Lung microvascular endothelial cell (primary cell): ENCODE measurements around the gene MTHFD2. TPM values are rescaled to one million over a fixed set of nuclear protein-coding genes. Genes with fewer than 3 reads are reported as not detected.
A peak's percentile ranks its signal among the peaks of the same experiment; 100 is the strongest.
"Not testable (repeated sequence)": the region's sequence is repeated elsewhere in the genome, so short reads cannot be mapped to it uniquely, and the experiment has no call there.

Experiments
- DNase-seq, 2 donors: peaks; one replicate each; pipeline versions ENCODE4 v3.0.0 to v3.0.0-alpha.2; 2010; ENCODE audit warnings: low read depth in 2 of 2
- total RNA-seq: library from RNA; depleted of rRNA; stranded (reverse); fragments of >200 nt; gene quantifications from 2 replicates; pipeline ENCODE4 v1.2.1, GENCODE V29; 2014

Gene MTHFD2
- total RNA-seq, result 39.9 and 84.5 TPM in 2 replicates

GRCh38 chr2:74198461-74199274, at the start of gene MTHFD2:
Gene MTHFD2, plus strand, starts transcription at chr2:74198615. Its CDS starts 27 bp downstream, at chr2:74198642.
- DNase-seq, result peak; percentile 94 to 97

- DNase-seq, result no peak
Observed at GRCh38 chr2:74149247-74149525, 49.2 kb upstream of the MTHFD2 start.

- DNase-seq, result no peak
Observed at GRCh38 chr2:74149570-74150319, 48.7 kb upstream of the MTHFD2 start.

GRCh38 chr2:74152954-74153353, 45.5 kb upstream of the MTHFD2 start:
- no peak for DNase-seq

GRCh38 chr2:74155830-74156229, 42.6 kb upstream of the MTHFD2 start:
- no peak for DNase-seq

- DNase-seq, result no peak
Observed at GRCh38 chr2:74162951-74163350, 35.5 kb upstream of the MTHFD2 start.

- DNase-seq, result no peak
Observed at GRCh38 chr2:74164761-74165160, 33.7 kb upstream of the MTHFD2 start.

- no peak for DNase-seq
Observed at GRCh38 chr2:74168739-74169138, 29.7 kb upstream of the MTHFD2 start.

GRCh38 chr2:74174909-74175308, 23.5 kb upstream of the MTHFD2 start:
- no peak for DNase-seq

- no peak for DNase-seq
Observed at GRCh38 chr2:74177696-74178095, 20.7 kb upstream of the MTHFD2 start.

- DNase-seq, result peak; percentile 99
Observed at GRCh38 chr2:74178211-74179062, 20.0 kb upstream of the MTHFD2 start, which contains the start of gene MOB1A. Gene MOB1A, minus strand, starts transcription at chr2:74178879. Its CDS starts 205 bp downstream, at chr2:74178674.

GRCh38 chr2:74179063-74179865, 19.2 kb upstream of the MTHFD2 start:
- no peak for DNase-seq

- no peak for DNase-seq
Observed at GRCh38 chr2:74181739-74182138, 16.7 kb upstream of the MTHFD2 start.

GRCh38 chr2:74183878-74184277, 14.5 kb upstream of the MTHFD2 start:
- DNase-seq, result no peak

- DNase-seq, result no peak
Observed at GRCh38 chr2:74186038-74186437, 12.4 kb upstream of the MTHFD2 start.

- DNase-seq, result not testable (repeated sequence)
Observed at GRCh38 chr2:74186706-74187105, 11.7 kb upstream of the MTHFD2 start.

- DNase-seq, result no peak
Observed at GRCh38 chr2:74188018-74188601, 10.3 kb upstream of the MTHFD2 start.

GRCh38 chr2:74188696-74189095, 9.7 kb upstream of the MTHFD2 start:
- DNase-seq, result no peak

- no peak for DNase-seq
Observed at GRCh38 chr2:74191596-74192380, 6.6 kb upstream of the MTHFD2 start.

- no peak for DNase-seq
Observed at GRCh38 chr2:74194799-74195198, 3.6 kb upstream of the MTHFD2 start.
